ENCODE results near the gene UBE2D4.
"Not testable (repeated sequence)": the region's sequence is repeated elsewhere in the genome, so short reads cannot be mapped to it uniquely, and the experiment has no call there.

UBE2D4 gene

GRCh38 chr7:43925984-43926797, at the start of gene UBE2D4:
UBE2D4 (plus strand) TSS chr7:43926436; CDS start chr7:43926533, 97 bp downstream.
- peak; percentile 90 for DNase-seq

- no peak for DNase-seq
These were observed 49.1 kb upstream of the UBE2D4 start for GRCh38 chr7:43876976-43877745.

GRCh38 chr7:43877968-43878864, 48.0 kb upstream of the UBE2D4 start:
- no peak for DNase-seq

GRCh38 chr7:43878867-43879266, 47.4 kb upstream of the UBE2D4 start:
- DNase-seq: no peak

- DNase-seq: no peak
These were observed 46.8 kb upstream of the UBE2D4 start for GRCh38 chr7:43879477-43879876.

GRCh38 chr7:43880596-43880995, 45.6 kb upstream of the UBE2D4 start:
- no peak for DNase-seq

- DNase-seq: no peak
These were observed 42.0 kb upstream of the UBE2D4 start for GRCh38 chr7:43884209-43884608.

- DNase-seq: no peak
These were observed 41.6 kb upstream of the UBE2D4 start for GRCh38 chr7:43884617-43885016.

GRCh38 chr7:43888993-43889945, 37.0 kb upstream of the UBE2D4 start:
- no peak for DNase-seq

GRCh38 chr7:43890468-43890867, 35.8 kb upstream of the UBE2D4 start:
- DNase-seq: no peak

- no peak for DNase-seq
These were observed 34.9 kb upstream of the UBE2D4 start for GRCh38 chr7:43891069-43891955.

GRCh38 chr7:43895847-43896415, 30.3 kb upstream of the UBE2D4 start:
- DNase-seq: no peak

- not testable (repeated sequence) for DNase-seq
These were observed 27.7 kb upstream of the UBE2D4 start for GRCh38 chr7:43898571-43898970.

- DNase-seq: no peak
These were observed 23.6 kb upstream of the UBE2D4 start for GRCh38 chr7:43902542-43903054.

GRCh38 chr7:43904533-43905208, 21.6 kb upstream of the UBE2D4 start:
- no peak for DNase-seq

GRCh38 chr7:43905209-43905946, 20.9 kb upstream of the UBE2D4 start:
- DNase-seq: no peak

- DNase-seq: no peak
These were observed 20.3 kb upstream of the UBE2D4 start for GRCh38 chr7:43905956-43906330.

- peak; percentile 53 for DNase-seq
These were observed 19.8 kb upstream of the UBE2D4 start, which contains the start of gene URGCP for GRCh38 chr7:43906331-43907010. URGCP (minus strand) TSS chr7:43906596; CDS start chr7:43906575, 21 bp downstream.

Data from stimulated activated CD4-positive, alpha-beta T cell treated with anti-CD3 and anti-CD28 coated beads, Interleukin-12 subunit alpha, Interleukin-12 subunit beta, amount 100 ng/mL, for 4 hours (primary cell).